ENCODE data around the gene PPP1R12C. TPM values are rescaled to one million over a fixed set of nuclear protein-coding genes. Genes with fewer than 3 reads are reported as not detected.
A peak's percentile ranks its signal among the peaks of the same experiment; 100 is the strongest.

The PPP1R12C gene
- total RNA-seq, result 100 to 1,000 TPM; 101 to 350 (median 154) TPM

- Histone ChIP-seq H3K4me1 (peaks cover 30 to 50% (median 45%) of the 10 kb centered on the region in 4 donors), H3K27ac (peak within 1 kb of the TSS; percentile 92 to 96 (median 95)), H3K9me3 (no peaks in the 10 kb centered on the region), H3K36me3 (no peaks in the 10 kb centered on the region), H3K4me3 (peak within 1 kb of the TSS; percentile 69 to 95 (median 80)), H3K27me3 (no peaks in the 10 kb centered on the region)
- TF ChIP-seq EP300 (IDR thresholded peaks at IDR 0.05; ENCODE audit: low read depth) (no peak), POLR2AphosphoS5 (IDR thresholded peaks at IDR 0.05) (no peak), CTCF (IDR thresholded peaks at IDR 0.05) (no peak), POLR2A (IDR thresholded peaks at IDR 0.05) (no peak)
- intact Hi-C loops (cut with DNase I; ENCODE audit: low total_unique reads), result loop anchor here (10.0 kb wide), 1 partner anchor 488 kb away; the partner anchor contains the start of genes ZNF524 and ZNF865
- in situ Hi-C loops (cut with MboI; ENCODE audit: low pct_ligation_motif_present in 1 of 4, low pct_unique_long_range_greater_than_20kb in 1 of 4, low sequenced_read_pairs in 3 of 4), result no loop called here
- DNase-seq, result peak; percentile 32
- WGBS, 2 donors (ENCODE audit: low coverage in 1 of 2), result 0 to 1% methylated on average over 1 to 27 of the region's 97 CpGs
These were observed at the start of gene PPP1R12C for GRCh38 chr19:55116859-55117662. PPP1R12C (minus strand) TSS chr19:55117637; CDS start chr19:55117543, 94 bp downstream.

GRCh38 chr19:55166530-55167268, 49.3 kb upstream of the PPP1R12C start, which contains the start of gene DNAAF3:
DNAAF3 (minus strand) TSS chr19:55166613; CDS start chr19:55166413, 200 bp downstream.
- peak within 1 kb of the TSS in 2 of 4 donors; percentile 8 to 10 for H3K27ac ChIP-seq
- H3K4me1 ChIP-seq, result peaks cover 0 to 11% (median 3%) of the 10 kb centered on the region in 4 donors
- in situ Hi-C loops (cut with MboI; ENCODE audit: low pct_ligation_motif_present in 1 of 4, low pct_unique_long_range_greater_than_20kb in 1 of 4, low sequenced_read_pairs in 3 of 4) (no loop called here), intact Hi-C loops (cut with DNase I; ENCODE audit: low total_unique reads) (no loop called here)
- peaks cover 85% of the 10 kb centered on the region for H3K27me3 ChIP-seq
- no peak for TF ChIP-seq POLR2AphosphoS5 (IDR thresholded peaks at IDR 0.05)
- TF ChIP-seq CTCF (IDR thresholded peaks at IDR 0.05), result peak in 1 of 5 experiments; percentile 31
- no peaks in the 10 kb centered on the region for H3K9me3 ChIP-seq
- H3K36me3 ChIP-seq, result no peaks in the 10 kb centered on the region
- 2 to 3% methylated on average over 9 to 33 of the region's 33 CpGs for WGBS, 2 donors (ENCODE audit: low coverage in 1 of 2)
- DNase-seq, result peak; percentile 93
- peak within 1 kb of the TSS; percentile 14 to 50 (median 28) for H3K4me3 ChIP-seq

GRCh38 chr19:55165952-55166529, 48.6 kb upstream of the PPP1R12C start:
- Histone ChIP-seq H3K27me3 (peaks cover 85% of the 10 kb centered on the region), H3K27ac (peak overlapping the region in 2 of 4 donors; percentile 8 to 10), H3K4me3 (peak overlapping the region; percentile 14 to 50 (median 28)), H3K36me3 (no peaks in the 10 kb centered on the region), H3K4me1 (peaks cover 0 to 11% (median 3%) of the 10 kb centered on the region in 4 donors), H3K9me3 (no peaks in the 10 kb centered on the region)
- intact Hi-C loops (cut with DNase I; ENCODE audit: low total_unique reads), result no loop called here
- WGBS, 2 donors (ENCODE audit: low coverage in 1 of 2), result 4% methylated on average over 30 of the region's 34 CpGs; no CpG with 5 or more reads in 1 of the 2 donors
- peak; percentile 68 for DNase-seq
- peak in 3 of 5 experiments; percentile 25 to 44 (median 32) for TF ChIP-seq CTCF (IDR thresholded peaks at IDR 0.05)
- no peak for TF ChIP-seq POLR2AphosphoS5 (IDR thresholded peaks at IDR 0.05)
- in situ Hi-C loops (cut with MboI; ENCODE audit: low pct_ligation_motif_present in 1 of 4, low pct_unique_long_range_greater_than_20kb in 1 of 4, low sequenced_read_pairs in 3 of 4), result no loop called here

All from transverse colon (tissue), 4 donors.